GM23338 (cell line): ENCODE results near the gene PCLO. TPM values are rescaled to one million over a fixed set of nuclear protein-coding genes. Genes with fewer than 3 reads are reported as not detected.

Experiments used
- ATAC-seq: fragments of 200-7000 bp; cut with Tn5 transposase; 3 replicates; pipeline ENCODE4 v1.9.1; 2020
- DNase-seq: peaks from one replicate; pipeline ENCODE4 v3.0.0-alpha.2; 2015; ENCODE audit warnings: low spot score
- H2AFZ ChIP-seq: fragments of 200-600 bp; sonication (generic); 2 replicates; pipeline ENCODE4 v1.8.0; 2016; ENCODE audit warnings: antibody characterized with exemption, mild to moderate bottlenecking, moderate library complexity
- H3F3A ChIP-seq: fragments of 200-600 bp; sonication (generic); replicated peaks from 2 replicates; pipeline ENCODE4 v1.8.0; 2017; ENCODE audit warnings: antibody characterized with exemption, mixed run types, low read depth
- H3K27ac ChIP-seq: fragments of 200-600 bp; sonication (generic); 2 replicates; pipeline ENCODE4 v1.6.1; 2016; ENCODE audit warnings: low read depth
- H3K27me3 ChIP-seq: fragments of 200-600 bp; sonication (generic); 2 replicates; pipeline ENCODE4 v1.8.0; 2016; ENCODE audit warnings: mild to moderate bottlenecking, mixed run types, moderate library complexity; ENCODE audit not compliant: insufficient read depth
- H3K36me3 ChIP-seq: fragments of 200-600 bp; sonication (generic); 2 replicates; pipeline ENCODE4 v1.8.0; 2016; ENCODE audit warnings: mild to moderate bottlenecking; ENCODE audit not compliant: insufficient read depth
- H3K4me1 ChIP-seq: fragments of 200-600 bp; sonication (generic); 2 replicates; pipeline ENCODE4 v1.8.0; 2016; ENCODE audit warnings: mild to moderate bottlenecking, moderate library complexity; ENCODE audit not compliant: insufficient read depth
- H3K4me2 ChIP-seq: fragments of 200-600 bp; sonication (generic); 2 replicates; pipeline ENCODE4 v1.7.1; 2017; ENCODE audit warnings: mixed run types
- H3K4me3 ChIP-seq: fragments of 200-600 bp; sonication (generic); 2 replicates; pipeline ENCODE4 v1.6.1; 2016; ENCODE audit warnings: mixed run types
- H3K79me2 ChIP-seq: fragments of 200-600 bp; sonication (generic); replicated peaks from 2 replicates; pipeline ENCODE4 v1.8.0; 2017; ENCODE audit warnings: mild to moderate bottlenecking; ENCODE audit not compliant: insufficient read depth
- H3K9me2 ChIP-seq: fragments of 200-600 bp; sonication (generic); 2 replicates; pipeline ENCODE4 v1.8.0; 2017; ENCODE audit not compliant: insufficient read depth
- H4K20me1 ChIP-seq: fragments of 200-600 bp; sonication (generic); replicated peaks from 2 replicates; pipeline ENCODE4 v1.8.0; 2017; ENCODE audit warnings: mild to moderate bottlenecking; ENCODE audit not compliant: insufficient read depth
- H3K27ac Mint-ChIP-seq: 2 replicates; pipeline ENCODE4 v1.8.0; 2020; ENCODE audit warnings: inconsistent platforms, mild to moderate bottlenecking, moderate library complexity, mixed read lengths
- H3K27me3 Mint-ChIP-seq: 3 replicates; pipeline ENCODE4 v1.8.0; 2022; ENCODE audit warnings: low read depth, mild to moderate bottlenecking, moderate library complexity, mixed read lengths, inconsistent platforms; ENCODE audit not compliant: insufficient read depth, poor library complexity
- H3K36me3 Mint-ChIP-seq: 3 replicates; pipeline ENCODE4 v1.8.0; 2021; ENCODE audit warnings: low read depth, mild to moderate bottlenecking, inconsistent platforms, moderate library complexity, mixed read lengths
- H3K4me1 Mint-ChIP-seq: 3 replicates; pipeline ENCODE4 v1.8.0; 2020; ENCODE audit warnings: mild to moderate bottlenecking, inconsistent platforms, mixed read lengths
- H3K4me3 Mint-ChIP-seq: 3 replicates; pipeline ENCODE4 v1.8.0; 2021; ENCODE audit warnings: moderate library complexity, mild to moderate bottlenecking, inconsistent platforms, mixed read lengths
- H3K9me3 Mint-ChIP-seq: 3 replicates; pipeline ENCODE4 v1.8.0; 2020; ENCODE audit warnings: moderate library complexity, mild to moderate bottlenecking, inconsistent platforms, mixed read lengths
- CREB1 ChIP-seq: fragments of 250-450 bp; sonication (Bioruptor Pico); IDR thresholded peaks from 2 replicates; pipeline ENCODE4 v1.5.0; 2020; ENCODE audit warnings: low read depth, mild to moderate bottlenecking, moderate library complexity
- EZH2 ChIP-seq: fragments of 200-600 bp; sonication (generic); IDR thresholded peaks from one replicate; pipeline ENCODE4 v1.8.0; 2017; ENCODE audit warnings: antibody characterized with exemption, mild to moderate bottlenecking, low read depth; ENCODE audit not compliant: unreplicated experiment
- EZH2phosphoT487 ChIP-seq: fragments of 200-600 bp; sonication (generic); IDR thresholded peaks from one replicate; pipeline ENCODE4 v1.8.1; 2018; ENCODE audit warnings: antibody characterized with exemption; ENCODE audit not compliant: unreplicated experiment
- JUNB ChIP-seq: IDR thresholded peaks from one replicate; pipeline ENCODE4 v1.6.1; 2016; ENCODE audit warnings: antibody characterized with exemption; ENCODE audit not compliant: unreplicated experiment
- NANOG ChIP-seq: IDR thresholded peaks from 2 replicates; pipeline ENCODE4 v1.6.1; 2016; ENCODE audit warnings: antibody characterized with exemption, borderline replicate concordance
- POLR2AphosphoS5 ChIP-seq: IDR thresholded peaks from 2 replicates; pipeline ENCODE4 v1.6.1; 2016; ENCODE audit warnings: antibody characterized with exemption, low read depth
- STAT1 ChIP-seq: IDR thresholded peaks from one replicate; pipeline ENCODE4 v1.6.1; 2016; ENCODE audit warnings: antibody characterized with exemption; ENCODE audit not compliant: unreplicated experiment
- ZNF114 ChIP-seq: fragments of 250-450 bp; sonication (Bioruptor Pico); IDR thresholded peaks from 2 replicates; pipeline ENCODE4 v1.5.0; 2020; ENCODE audit warnings: mild to moderate bottlenecking, moderate library complexity
- ZNF331 ChIP-seq: fragments of 250-450 bp; sonication (Bioruptor Pico); IDR thresholded peaks from 2 replicates; pipeline ENCODE4 v1.5.0; 2020; ENCODE audit warnings: low read depth, mild to moderate bottlenecking, moderate library complexity
- polyA plus RNA-seq: library from polyadenylated mRNA; unstranded; fragments of >200 nt; fragmentation: Nextera tagmentation; extraction: Ambion mirVana; gene quantifications from 2 replicates; pipeline ENCODE4 v1.2.1, GENCODE V29; 2016
- total RNA-seq: library from RNA; depleted of rRNA; stranded (reverse); fragments of >200 nt; shearing (Covaris generic); gene quantifications from 2 replicates; pipeline ENCODE4 v1.2.3, GENCODE V29; 2014
- TF ChIP-seq, protein P1 (sequence below): IDR thresholded peaks from one replicate; pipeline ENCODE4 v1.6.1; 2018; ENCODE audit warnings: antibody characterized with exemption; ENCODE audit not compliant: unreplicated experiment
- TF ChIP-seq, protein P2 (sequence below), 2 experiments: fragments of 200-600 bp in 1 of 2; sonication (generic) in 1 of 2; conservative IDR thresholded peaks; 2 replicates each; pipeline versions ENCODE4 v1.5.1 to v1.6.1; 2016 to 2017; ENCODE audit warnings: antibody characterized with exemption in 2 of 2, low read depth in 2 of 2, mild to moderate bottlenecking in 2 of 2, moderate library complexity in 1 of 2
- TF ChIP-seq, protein P3 (sequence below): IDR thresholded peaks from 2 replicates; pipeline ENCODE4 v1.6.1; 2016; ENCODE audit warnings: antibody characterized with exemption

The PCLO gene
- total and polyA plus RNA-seq, 2 experiments from 2014 or later = 7.4 to 9.1 TPM

DNA sequence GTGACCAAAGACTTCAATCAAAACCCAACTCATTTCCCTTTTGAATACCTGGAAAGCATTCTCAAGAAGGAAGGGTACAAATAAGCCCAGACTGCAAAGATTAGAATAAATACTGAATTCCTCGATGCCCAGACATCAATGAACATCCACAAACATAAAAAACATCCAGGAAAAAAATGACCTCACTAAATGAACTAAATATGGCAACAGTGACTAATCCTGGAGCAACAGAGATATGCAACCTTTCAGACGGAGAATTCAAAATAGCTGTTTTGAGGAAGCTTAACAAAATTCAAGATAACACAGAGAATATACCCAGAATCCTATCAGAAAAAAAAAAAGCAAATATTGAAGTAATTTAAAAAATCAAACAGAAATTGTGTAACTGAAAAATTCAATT, 43.2 kb downstream of the PCLO start (continued):
- TF ChIP-seq, protein P1, sequence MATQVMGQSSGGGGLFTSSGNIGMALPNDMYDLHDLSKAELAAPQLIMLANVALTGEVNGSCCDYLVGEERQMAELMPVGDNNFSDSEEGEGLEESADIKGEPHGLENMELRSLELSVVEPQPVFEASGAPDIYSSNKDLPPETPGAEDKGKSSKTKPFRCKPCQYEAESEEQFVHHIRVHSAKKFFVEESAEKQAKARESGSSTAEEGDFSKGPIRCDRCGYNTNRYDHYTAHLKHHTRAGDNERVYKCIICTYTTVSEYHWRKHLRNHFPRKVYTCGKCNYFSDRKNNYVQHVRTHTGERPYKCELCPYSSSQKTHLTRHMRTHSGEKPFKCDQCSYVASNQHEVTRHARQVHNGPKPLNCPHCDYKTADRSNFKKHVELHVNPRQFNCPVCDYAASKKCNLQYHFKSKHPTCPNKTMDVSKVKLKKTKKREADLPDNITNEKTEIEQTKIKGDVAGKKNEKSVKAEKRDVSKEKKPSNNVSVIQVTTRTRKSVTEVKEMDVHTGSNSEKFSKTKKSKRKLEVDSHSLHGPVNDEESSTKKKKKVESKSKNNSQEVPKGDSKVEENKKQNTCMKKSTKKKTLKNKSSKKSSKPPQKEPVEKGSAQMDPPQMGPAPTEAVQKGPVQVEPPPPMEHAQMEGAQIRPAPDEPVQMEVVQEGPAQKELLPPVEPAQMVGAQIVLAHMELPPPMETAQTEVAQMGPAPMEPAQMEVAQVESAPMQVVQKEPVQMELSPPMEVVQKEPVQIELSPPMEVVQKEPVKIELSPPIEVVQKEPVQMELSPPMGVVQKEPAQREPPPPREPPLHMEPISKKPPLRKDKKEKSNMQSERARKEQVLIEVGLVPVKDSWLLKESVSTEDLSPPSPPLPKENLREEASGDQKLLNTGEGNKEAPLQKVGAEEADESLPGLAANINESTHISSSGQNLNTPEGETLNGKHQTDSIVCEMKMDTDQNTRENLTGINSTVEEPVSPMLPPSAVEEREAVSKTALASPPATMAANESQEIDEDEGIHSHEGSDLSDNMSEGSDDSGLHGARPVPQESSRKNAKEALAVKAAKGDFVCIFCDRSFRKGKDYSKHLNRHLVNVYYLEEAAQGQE = no peak
- TF ChIP-seq EZH2phosphoT487 = no peak
- no peak for TF ChIP-seq ZNF114 (CRISPR knock-in tag)
- TF ChIP-seq EZH2 = no peak
- TF ChIP-seq JUNB = no peak
- TF ChIP-seq, protein P2, sequence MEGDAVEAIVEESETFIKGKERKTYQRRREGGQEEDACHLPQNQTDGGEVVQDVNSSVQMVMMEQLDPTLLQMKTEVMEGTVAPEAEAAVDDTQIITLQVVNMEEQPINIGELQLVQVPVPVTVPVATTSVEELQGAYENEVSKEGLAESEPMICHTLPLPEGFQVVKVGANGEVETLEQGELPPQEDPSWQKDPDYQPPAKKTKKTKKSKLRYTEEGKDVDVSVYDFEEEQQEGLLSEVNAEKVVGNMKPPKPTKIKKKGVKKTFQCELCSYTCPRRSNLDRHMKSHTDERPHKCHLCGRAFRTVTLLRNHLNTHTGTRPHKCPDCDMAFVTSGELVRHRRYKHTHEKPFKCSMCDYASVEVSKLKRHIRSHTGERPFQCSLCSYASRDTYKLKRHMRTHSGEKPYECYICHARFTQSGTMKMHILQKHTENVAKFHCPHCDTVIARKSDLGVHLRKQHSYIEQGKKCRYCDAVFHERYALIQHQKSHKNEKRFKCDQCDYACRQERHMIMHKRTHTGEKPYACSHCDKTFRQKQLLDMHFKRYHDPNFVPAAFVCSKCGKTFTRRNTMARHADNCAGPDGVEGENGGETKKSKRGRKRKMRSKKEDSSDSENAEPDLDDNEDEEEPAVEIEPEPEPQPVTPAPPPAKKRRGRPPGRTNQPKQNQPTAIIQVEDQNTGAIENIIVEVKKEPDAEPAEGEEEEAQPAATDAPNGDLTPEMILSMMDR (conservative IDR thresholded peaks at IDR 0.05; ENCODE audit: low read depth in 2 of 2) = no peak
- no peak for TF ChIP-seq CREB1 (CRISPR knock-in tag)
- TF ChIP-seq, protein P3, sequence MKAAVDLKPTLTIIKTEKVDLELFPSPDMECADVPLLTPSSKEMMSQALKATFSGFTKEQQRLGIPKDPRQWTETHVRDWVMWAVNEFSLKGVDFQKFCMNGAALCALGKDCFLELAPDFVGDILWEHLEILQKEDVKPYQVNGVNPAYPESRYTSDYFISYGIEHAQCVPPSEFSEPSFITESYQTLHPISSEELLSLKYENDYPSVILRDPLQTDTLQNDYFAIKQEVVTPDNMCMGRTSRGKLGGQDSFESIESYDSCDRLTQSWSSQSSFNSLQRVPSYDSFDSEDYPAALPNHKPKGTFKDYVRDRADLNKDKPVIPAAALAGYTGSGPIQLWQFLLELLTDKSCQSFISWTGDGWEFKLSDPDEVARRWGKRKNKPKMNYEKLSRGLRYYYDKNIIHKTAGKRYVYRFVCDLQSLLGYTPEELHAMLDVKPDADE = no peak

DNA sequence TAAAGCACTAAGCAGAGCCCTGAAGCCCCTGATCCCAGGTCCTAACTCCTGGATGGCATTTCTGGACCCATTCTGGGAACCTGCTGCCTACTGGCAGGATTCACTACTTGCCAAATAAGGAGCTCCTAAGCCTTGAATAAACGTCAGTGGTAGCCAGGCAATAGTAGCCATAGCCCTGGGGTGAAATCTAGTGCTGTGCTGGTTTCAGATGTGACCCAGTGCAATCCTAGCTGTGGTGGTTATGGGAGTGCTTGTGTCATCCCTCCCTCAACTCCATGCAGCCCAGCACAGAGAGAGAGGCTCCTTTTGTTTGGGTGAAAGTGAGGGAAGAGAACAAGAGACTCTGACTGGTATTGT, 43.7 kb downstream of the PCLO start:
- Mint-ChIP-seq H3K9me3 (peaks cover 31% of the 10 kb centered on the region), H3K27ac (no peak overlapping the region), H3K36me3 (peaks cover 38% of the 10 kb centered on the region), H3K4me3 (no peak overlapping the region), H3K4me1 (peaks cover 16% of the 10 kb centered on the region), H3K27me3 (no peaks in the 10 kb centered on the region)
- Histone ChIP-seq H3K27me3 (no peaks in the 10 kb centered on the region), H3K9me2 (no peaks in the 10 kb centered on the region), H2AFZ (no peak overlapping the region), H3K4me3 (no peak overlapping the region), H3K79me2 (no peaks in the 10 kb centered on the region), H3K4me2 (no peak overlapping the region), H4K20me1 (no peaks in the 10 kb centered on the region), H3K27ac (no peak overlapping the region), H3K36me3 (peaks cover 17% of the 10 kb centered on the region), H3K4me1 (peaks cover 19% of the 10 kb centered on the region; the same call in 1 of the 2 replicates), H3F3A (no peaks in the 10 kb centered on the region)
- ATAC-seq (peak; percentile 83), DNase-seq (no peak)
- TF ChIP-seq POLR2AphosphoS5 = no peak
- TF ChIP-seq EZH2phosphoT487 = no peak
- no peak for TF ChIP-seq CREB1 (CRISPR knock-in tag)
- TF ChIP-seq, protein P2 (conservative IDR thresholded peaks at IDR 0.05; ENCODE audit: low read depth in 2 of 2) = no peak
- no peak for TF ChIP-seq NANOG
- TF ChIP-seq, protein P1 = no peak
- no peak for TF ChIP-seq EZH2
- TF ChIP-seq ZNF114 (CRISPR knock-in tag) = no peak
- no peak for TF ChIP-seq ZNF331 (CRISPR knock-in tag)
- no peak for TF ChIP-seq JUNB
- no peak for TF ChIP-seq STAT1
- TF ChIP-seq, protein P3 = no peak
